ENCODE results near the gene DDX5. TPM values are rescaled to one million over a fixed set of nuclear protein-coding genes. Genes with fewer than 3 reads are reported as not detected.

The DDX5 gene
- total RNA-seq, 3 donors from 2014 or later, result 616 to 794 (median 655) TPM

- no peaks in the 10 kb centered on the region for H3K27me3 ChIP-seq
- TF ChIP-seq CTCF (IDR thresholded peaks at IDR 0.05) (no peak), POLR2AphosphoS5 (IDR thresholded peaks at IDR 0.05) (no peak), POLR2A (IDR thresholded peaks at IDR 0.05) (no peak)
- no peak overlapping the region for H3K27ac ChIP-seq
- intact Hi-C loops (cut with DNase I; ENCODE audit: low total_unique reads), result no loop called here
- no peaks in the 10 kb centered on the region for H3K4me1 ChIP-seq
- no peaks in the 10 kb centered on the region for H3K9me3 ChIP-seq
- no peak overlapping the region for H3K4me3 ChIP-seq
- H3K36me3 ChIP-seq, result no peaks in the 10 kb centered on the region
- DNase-seq (ENCODE audit: low spot score in 2 of 2), result no peak
Observed at GRCh38 chr17:64459284-64459747, 46.8 kb downstream of the DDX5 start.

DNA sequence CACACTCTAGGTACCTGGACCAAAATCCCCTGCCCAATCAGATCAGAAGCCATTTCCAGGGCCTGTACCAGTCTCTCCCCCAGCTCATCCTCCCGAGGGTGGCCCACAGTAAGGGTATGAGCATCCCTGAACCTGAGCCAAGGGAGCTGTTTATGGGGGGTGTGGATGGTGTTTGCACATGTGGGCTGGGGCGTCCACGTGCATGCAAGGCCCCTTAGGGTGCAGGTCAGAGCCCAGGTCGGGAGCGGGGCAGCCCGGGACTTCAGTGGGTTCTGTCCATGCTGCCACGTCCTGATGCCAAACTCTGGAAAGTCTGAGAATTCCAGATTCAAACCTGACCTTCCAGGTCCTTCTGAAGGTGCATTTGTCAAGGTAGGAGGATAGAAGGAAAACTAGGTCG, 47.3 kb downstream of the DDX5 start:
- Histone ChIP-seq H3K4me1 (no peaks in the 10 kb centered on the region), H3K36me3 (no peaks in the 10 kb centered on the region), H3K27me3 (no peaks in the 10 kb centered on the region), H3K4me3 (no peak overlapping the region), H3K9me3 (no peaks in the 10 kb centered on the region), H3K27ac (no peak overlapping the region)
- intact Hi-C loops (cut with DNase I; ENCODE audit: low total_unique reads), result no loop called here
- no peak for DNase-seq (ENCODE audit: low spot score in 2 of 2)
- TF ChIP-seq CTCF (IDR thresholded peaks at IDR 0.05) (no peak), POLR2AphosphoS5 (IDR thresholded peaks at IDR 0.05) (no peak), POLR2A (IDR thresholded peaks at IDR 0.05) (no peak)

DNA sequence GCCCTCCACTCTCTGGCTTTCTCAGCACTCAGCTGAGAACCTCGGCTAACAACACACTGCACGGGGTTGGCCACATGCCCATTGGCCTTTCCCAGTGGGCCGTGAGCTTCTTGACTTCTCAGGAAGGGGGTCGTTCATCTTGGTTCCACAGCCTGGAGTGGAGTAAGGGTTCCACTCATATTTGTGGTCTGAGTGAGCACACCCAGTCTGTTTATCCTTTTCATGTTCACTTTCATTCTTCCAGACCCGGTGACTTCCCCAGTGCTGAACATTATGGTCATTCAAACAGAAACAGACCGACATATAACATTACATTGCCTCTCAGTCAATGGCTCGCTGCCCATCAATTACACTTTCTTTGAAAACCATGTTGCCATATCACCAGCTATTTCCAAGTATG, 48.9 kb downstream of the DDX5 start:
- Histone ChIP-seq H3K4me3 (no peak overlapping the region), H3K27me3 (no peaks in the 10 kb centered on the region), H3K36me3 (no peaks in the 10 kb centered on the region), H3K9me3 (no peaks in the 10 kb centered on the region), H3K27ac (no peak overlapping the region), H3K4me1 (no peaks in the 10 kb centered on the region)
- TF ChIP-seq CTCF (IDR thresholded peaks at IDR 0.05), result no peak
- TF ChIP-seq POLR2AphosphoS5 (IDR thresholded peaks at IDR 0.05), result no peak
- TF ChIP-seq POLR2A (IDR thresholded peaks at IDR 0.05), result no peak
- DNase-seq (ENCODE audit: low spot score in 2 of 2), result no peak
- intact Hi-C loops (cut with DNase I; ENCODE audit: low total_unique reads), result no loop called here

DNA sequence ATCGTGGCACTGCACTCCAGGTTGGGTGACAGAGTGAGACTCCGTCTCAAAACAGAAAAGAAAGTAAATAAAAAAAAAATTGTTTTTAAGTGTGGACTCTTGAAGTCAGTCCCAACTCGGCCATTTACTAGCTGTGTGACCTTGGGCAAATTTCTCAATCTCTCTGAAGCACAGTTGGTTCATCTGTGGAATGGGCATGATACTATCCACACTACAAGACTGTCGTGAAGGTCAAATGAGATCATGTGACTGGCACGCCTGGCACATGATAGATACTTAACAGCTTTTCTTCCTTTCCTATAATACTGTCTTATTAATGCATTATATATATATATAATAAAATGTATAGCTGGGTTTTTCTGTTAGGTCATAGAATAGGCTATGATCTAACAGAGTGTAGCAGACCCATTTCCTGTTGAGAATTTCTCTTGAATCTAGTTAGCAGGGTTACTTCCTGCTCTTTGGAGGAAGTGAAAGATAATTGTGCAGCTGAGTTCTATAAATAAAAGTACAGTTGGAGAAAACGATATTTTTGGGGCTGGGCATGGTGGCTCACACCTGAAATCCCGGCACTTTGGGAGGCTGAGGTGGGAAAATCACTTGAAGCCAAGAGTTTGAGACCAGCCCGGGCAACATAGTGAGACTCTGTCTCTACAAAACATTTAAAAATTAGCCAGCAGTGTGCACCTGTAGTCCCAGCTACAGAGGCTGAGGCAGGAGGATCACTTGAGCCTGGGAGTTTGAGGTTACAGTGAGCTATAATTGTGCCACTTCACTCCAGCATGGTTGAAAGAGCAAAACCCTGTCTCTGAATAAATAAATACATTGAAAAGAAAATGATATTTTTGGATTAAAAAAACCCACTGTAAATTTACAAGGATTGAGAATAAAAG, 49.9 kb downstream of the DDX5 start:
- Histone ChIP-seq H3K27me3 (no peaks in the 10 kb centered on the region), H3K9me3 (no peaks in the 10 kb centered on the region), H3K36me3 (no peaks in the 10 kb centered on the region), H3K27ac (no peak overlapping the region), H3K4me3 (no peak overlapping the region), H3K4me1 (no peaks in the 10 kb centered on the region)
- no peak for TF ChIP-seq CTCF (IDR thresholded peaks at IDR 0.05)
- TF ChIP-seq POLR2A (IDR thresholded peaks at IDR 0.05), result no peak
- TF ChIP-seq POLR2AphosphoS5 (IDR thresholded peaks at IDR 0.05), result no peak
- DNase-seq (ENCODE audit: low spot score in 2 of 2), result no peak
- intact Hi-C loops (cut with DNase I; ENCODE audit: low total_unique reads), result no loop called here

GRCh38 chr17:64449545-64449944, 56.5 kb downstream of the DDX5 start:
- intact Hi-C loops (cut with DNase I; ENCODE audit: low total_unique reads), result no loop called here
- TF ChIP-seq POLR2A (IDR thresholded peaks at IDR 0.05) (no peak), CTCF (IDR thresholded peaks at IDR 0.05) (no peak), POLR2AphosphoS5 (IDR thresholded peaks at IDR 0.05) (no peak)
- H3K4me3 ChIP-seq, result peak overlapping the region in 1 of 3 donors; percentile 5
- no peaks in the 10 kb centered on the region for H3K9me3 ChIP-seq
- H3K4me1 ChIP-seq, result no peaks in the 10 kb centered on the region
- H3K36me3 ChIP-seq, result no peaks in the 10 kb centered on the region
- DNase-seq (ENCODE audit: low spot score in 2 of 2), result no peak
- no peaks in the 10 kb centered on the region for H3K27me3 ChIP-seq
- H3K27ac ChIP-seq, result peak overlapping the region; percentile 45 to 84
